ENCODE results near the gene DHX57.

The DHX57 gene

DNA sequence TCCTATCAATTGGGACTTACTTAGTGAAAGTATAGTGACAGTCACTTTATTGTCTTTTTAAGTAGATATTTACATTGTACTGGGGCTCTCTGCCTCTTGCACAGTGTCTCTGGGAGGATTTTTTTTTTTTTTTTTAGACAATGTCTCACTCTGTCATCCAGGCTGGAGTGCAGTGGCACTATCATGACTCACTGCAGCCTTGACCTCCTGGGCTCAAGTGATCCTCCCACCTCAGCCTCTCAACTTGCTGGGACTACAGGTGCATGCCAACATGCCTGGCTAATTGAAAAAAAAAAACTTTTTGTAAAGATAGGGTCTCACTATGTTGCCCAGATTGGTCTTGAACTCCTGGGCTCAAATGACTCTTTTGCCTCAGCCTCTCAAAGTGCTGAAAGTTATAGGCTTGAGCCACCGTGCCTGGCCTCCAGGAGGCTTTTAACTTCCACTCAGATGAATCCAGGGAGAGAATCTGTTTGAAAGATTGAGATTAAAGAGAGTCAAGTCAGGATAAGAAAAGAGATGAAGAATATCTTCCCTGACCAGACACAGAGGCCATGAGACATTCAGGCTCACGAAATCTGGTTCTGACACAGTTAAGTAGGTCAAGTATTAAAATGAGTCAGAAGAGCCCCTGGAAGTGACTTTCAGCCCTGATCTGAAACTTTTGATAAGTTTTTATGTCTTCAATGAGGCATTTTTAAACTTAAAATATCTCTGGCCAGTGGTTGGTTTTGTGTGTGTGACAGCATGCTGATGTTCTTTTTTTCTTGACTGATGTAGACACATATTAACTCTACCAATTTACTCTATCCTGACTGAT, 32.2 kb upstream of the DHX57 start:
- no peak overlapping the region for H3K4me3 ChIP-seq (ENCODE audit: low read depth, low read length)
- TF ChIP-seq, protein P1, sequence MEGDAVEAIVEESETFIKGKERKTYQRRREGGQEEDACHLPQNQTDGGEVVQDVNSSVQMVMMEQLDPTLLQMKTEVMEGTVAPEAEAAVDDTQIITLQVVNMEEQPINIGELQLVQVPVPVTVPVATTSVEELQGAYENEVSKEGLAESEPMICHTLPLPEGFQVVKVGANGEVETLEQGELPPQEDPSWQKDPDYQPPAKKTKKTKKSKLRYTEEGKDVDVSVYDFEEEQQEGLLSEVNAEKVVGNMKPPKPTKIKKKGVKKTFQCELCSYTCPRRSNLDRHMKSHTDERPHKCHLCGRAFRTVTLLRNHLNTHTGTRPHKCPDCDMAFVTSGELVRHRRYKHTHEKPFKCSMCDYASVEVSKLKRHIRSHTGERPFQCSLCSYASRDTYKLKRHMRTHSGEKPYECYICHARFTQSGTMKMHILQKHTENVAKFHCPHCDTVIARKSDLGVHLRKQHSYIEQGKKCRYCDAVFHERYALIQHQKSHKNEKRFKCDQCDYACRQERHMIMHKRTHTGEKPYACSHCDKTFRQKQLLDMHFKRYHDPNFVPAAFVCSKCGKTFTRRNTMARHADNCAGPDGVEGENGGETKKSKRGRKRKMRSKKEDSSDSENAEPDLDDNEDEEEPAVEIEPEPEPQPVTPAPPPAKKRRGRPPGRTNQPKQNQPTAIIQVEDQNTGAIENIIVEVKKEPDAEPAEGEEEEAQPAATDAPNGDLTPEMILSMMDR (IDR thresholded peaks at IDR 0.05; ENCODE audit: borderline replicate concordance, insufficient read depth, low read depth, low read length), result no peak

DNA sequence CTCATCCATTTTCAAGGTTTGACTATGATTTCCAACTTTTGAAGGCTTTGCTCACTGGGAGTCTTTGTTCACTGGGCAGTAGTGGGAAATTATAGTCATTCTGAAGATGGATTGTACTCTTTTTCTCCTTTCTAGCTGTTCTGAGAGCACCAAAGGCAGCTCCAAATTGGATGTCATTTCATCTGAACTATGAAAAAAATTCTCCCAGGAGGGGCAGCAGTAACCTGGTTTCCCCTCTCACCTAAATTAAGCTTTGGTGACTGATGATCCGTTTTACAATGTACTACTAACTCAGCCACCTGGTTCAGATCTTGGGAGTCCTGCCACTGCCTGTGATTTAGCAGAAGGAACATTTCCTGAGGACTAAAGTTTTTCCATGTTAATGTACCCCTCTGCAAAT, 31.5 kb upstream of the DHX57 start:
- H3K4me3 ChIP-seq (ENCODE audit: low read depth, low read length), result no peak overlapping the region
- TF ChIP-seq, protein P1 (IDR thresholded peaks at IDR 0.05; ENCODE audit: borderline replicate concordance, insufficient read depth, low read depth, low read length), result no peak

DNA sequence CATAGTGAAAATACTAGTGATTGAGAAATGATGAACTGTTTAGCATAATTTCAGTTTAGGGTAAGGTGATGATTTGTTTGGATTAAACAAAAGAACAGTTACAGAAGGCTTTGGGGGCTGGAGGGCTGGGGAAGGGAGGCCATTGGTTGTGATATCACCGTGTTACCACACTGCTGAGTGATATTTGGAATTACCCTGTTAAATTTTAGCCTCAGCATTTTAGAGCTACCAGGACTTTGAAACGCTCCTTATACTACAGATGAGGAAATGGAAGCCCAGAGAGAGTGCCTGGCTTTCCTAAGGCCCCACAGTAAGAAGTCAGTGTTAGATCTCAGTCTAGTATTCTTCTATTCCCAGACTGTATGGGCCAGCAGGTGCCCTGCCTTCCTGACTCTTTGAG, 29.5 kb upstream of the DHX57 start:
- TF ChIP-seq, protein P1 (IDR thresholded peaks at IDR 0.05; ENCODE audit: borderline replicate concordance, insufficient read depth, low read depth, low read length), result no peak
- no peak overlapping the region for H3K4me3 ChIP-seq (ENCODE audit: low read depth, low read length)

GRCh38 chr2:38900726-38901125, 25.0 kb upstream of the DHX57 start:
- TF ChIP-seq, protein P1 (IDR thresholded peaks at IDR 0.05; ENCODE audit: borderline replicate concordance, insufficient read depth, low read depth, low read length), result no peak
- H3K4me3 ChIP-seq (ENCODE audit: low read depth, low read length), result no peak overlapping the region

GRCh38 chr2:38898256-38898655, 22.5 kb upstream of the DHX57 start:
- TF ChIP-seq, protein P1 (IDR thresholded peaks at IDR 0.05; ENCODE audit: borderline replicate concordance, insufficient read depth, low read depth, low read length), result no peak

GRCh38 chr2:38892819-38893218, 17.1 kb upstream of the DHX57 start:
- H3K4me3 ChIP-seq (ENCODE audit: low read depth, low read length), result no peak overlapping the region
- TF ChIP-seq, protein P1 (IDR thresholded peaks at IDR 0.05; ENCODE audit: borderline replicate concordance, insufficient read depth, low read depth, low read length), result no peak

More at GRCh38 chr2:38898256-38898655, 22.5 kb upstream of the DHX57 start:
- no peak overlapping the region for H3K4me3 ChIP-seq (ENCODE audit: low read depth, low read length)

- H3K4me3 ChIP-seq (ENCODE audit: low read depth, low read length), result no peak within 1 kb of the TSS
- TF ChIP-seq, protein P1 (IDR thresholded peaks at IDR 0.05; ENCODE audit: borderline replicate concordance, insufficient read depth, low read depth, low read length), result no peak
These were observed 13.8 kb upstream of the DHX57 start, which contains the start of gene ARHGEF33 for GRCh38 chr2:38889575-38889974. ARHGEF33 (plus strand) TSS chr2:38889875; CDS start chr2:38919448, 29,573 bp downstream.
